SK-N-SH treated with all-trans-retinoic acid at 6 μM for 48 hours (cell line): ENCODE results near the gene AGBL2.
"Not testable (repeated sequence)": the region's sequence is repeated elsewhere in the genome, so short reads cannot be mapped to it uniquely, and the experiment has no call there.

Experiments
- ATAC-seq: fragments of 200-7000 bp; cut with Tn5 transposase; 3 replicates; pipeline ENCODE4 v1.9.1; 2020; ENCODE audit warnings: mild to moderate bottlenecking, moderate library complexity
- ARNTL ChIP-seq: fragments of 450-650 bp; formaldehyde crosslinking; IDR thresholded peaks from 2 replicates; pipeline ENCODE4 v1.5.0; 2020; ENCODE audit warnings: low read depth, mild to moderate bottlenecking, moderate library complexity, borderline replicate concordance
- BACH2 ChIP-seq: fragments of 250-450 bp; sonication (Bioruptor Pico); IDR thresholded peaks from 2 replicates; pipeline ENCODE4 v1.9.0; 2021; ENCODE audit warnings: mild to moderate bottlenecking, borderline replicate concordance
- GLIS3 ChIP-seq: fragments of 250-450 bp; sonication (Bioruptor Pico); IDR thresholded peaks from 2 replicates; pipeline ENCODE4 v1.5.0; 2020; ENCODE audit warnings: mild to moderate bottlenecking, moderate library complexity
- ISL1 ChIP-seq: fragments of 250-450 bp; sonication (Bioruptor Pico); IDR thresholded peaks from 2 replicates; pipeline ENCODE4 v2.1.2; 2022; ENCODE audit warnings: mild to moderate bottlenecking, moderate library complexity
- OSR1 ChIP-seq: fragments of 250-450 bp; sonication (Bioruptor Pico); IDR thresholded peaks from 2 replicates; pipeline ENCODE4 v1.8.0; 2022; ENCODE audit warnings: moderate library complexity, mild to moderate bottlenecking, inconsistent platforms
- PPARA ChIP-seq: fragments of 250-450 bp; sonication (Bioruptor Pico); IDR thresholded peaks from 2 replicates; pipeline ENCODE4 v1.5.0; 2020; ENCODE audit warnings: mild to moderate bottlenecking, borderline replicate concordance
- RARB ChIP-seq: fragments of 250-450 bp; sonication (Bioruptor Pico); IDR thresholded peaks from 2 replicates; pipeline ENCODE4 v1.8.0; 2021; ENCODE audit warnings: mild to moderate bottlenecking, moderate library complexity
- SNAI2 ChIP-seq: fragments of 250-450 bp; sonication (Bioruptor Pico); IDR thresholded peaks from 2 replicates; pipeline ENCODE4 v1.5.0; 2020; ENCODE audit warnings: mild to moderate bottlenecking, moderate library complexity
- TCF4 ChIP-seq: fragments of 250-450 bp; sonication (Bioruptor Pico); IDR thresholded peaks from 2 replicates; pipeline ENCODE4 v1.8.0; 2021; ENCODE audit warnings: mild to moderate bottlenecking, moderate library complexity, borderline replicate concordance
- ZC3H10 ChIP-seq: fragments of 250-450 bp; sonication (Bioruptor Pico); IDR thresholded peaks from 2 replicates; pipeline ENCODE4 v1.5.1; 2021; ENCODE audit warnings: mild to moderate bottlenecking, moderate library complexity
- ZFP30 ChIP-seq: fragments of 450-650 bp; formaldehyde crosslinking; IDR thresholded peaks from 2 replicates; pipeline ENCODE4 v1.5.0; 2022; ENCODE audit warnings: mild to moderate bottlenecking, moderate library complexity
- ZNF565 ChIP-seq: fragments of 450-650 bp; formaldehyde crosslinking; conservative IDR thresholded peaks from 2 replicates; pipeline ENCODE4 v1.5.0; 2020; ENCODE audit warnings: low read depth, mild to moderate bottlenecking, moderate library complexity
- ZNF70 ChIP-seq: fragments of 450-650 bp; formaldehyde crosslinking; IDR thresholded peaks from 2 replicates; pipeline ENCODE4 v1.5.0; 2020; ENCODE audit warnings: mild to moderate bottlenecking, moderate library complexity
- ZNF8 ChIP-seq: fragments of 450-650 bp; formaldehyde crosslinking; IDR thresholded peaks from 2 replicates; pipeline ENCODE4 v1.5.0; 2020; ENCODE audit warnings: mild to moderate bottlenecking, moderate library complexity
- TF ChIP-seq, protein P1 (sequence below): fragments of 250-450 bp; sonication (Bioruptor Pico); IDR thresholded peaks from 2 replicates; pipeline ENCODE4 v1.8.0; 2020; ENCODE audit warnings: mild to moderate bottlenecking, moderate library complexity, borderline replicate concordance
- TF ChIP-seq, protein P2 (sequence below): fragments of 250-450 bp; sonication (Bioruptor Pico); IDR thresholded peaks from 2 replicates; pipeline ENCODE4 v1.5.0; 2020; ENCODE audit warnings: mild to moderate bottlenecking, moderate library complexity
- TF ChIP-seq, protein P3 (sequence below): fragments of 250-450 bp; sonication (Bioruptor Pico); IDR thresholded peaks from 2 replicates; pipeline ENCODE4 v1.8.0; 2021; ENCODE audit warnings: low read depth, mild to moderate bottlenecking, moderate library complexity, borderline replicate concordance
- TF ChIP-seq, protein P4 (sequence below): fragments of 250-450 bp; sonication (Bioruptor Pico); IDR thresholded peaks from 2 replicates; pipeline ENCODE4 v1.5.1; 2021; ENCODE audit warnings: mild to moderate bottlenecking, moderate library complexity
- TF ChIP-seq, protein P5 (sequence below): fragments of 250-450 bp; sonication (Bioruptor Pico); IDR thresholded peaks from 2 replicates; pipeline ENCODE4 v1.5.1; 2020; ENCODE audit warnings: low read depth, mild to moderate bottlenecking, moderate library complexity

AGBL2 gene

DNA sequence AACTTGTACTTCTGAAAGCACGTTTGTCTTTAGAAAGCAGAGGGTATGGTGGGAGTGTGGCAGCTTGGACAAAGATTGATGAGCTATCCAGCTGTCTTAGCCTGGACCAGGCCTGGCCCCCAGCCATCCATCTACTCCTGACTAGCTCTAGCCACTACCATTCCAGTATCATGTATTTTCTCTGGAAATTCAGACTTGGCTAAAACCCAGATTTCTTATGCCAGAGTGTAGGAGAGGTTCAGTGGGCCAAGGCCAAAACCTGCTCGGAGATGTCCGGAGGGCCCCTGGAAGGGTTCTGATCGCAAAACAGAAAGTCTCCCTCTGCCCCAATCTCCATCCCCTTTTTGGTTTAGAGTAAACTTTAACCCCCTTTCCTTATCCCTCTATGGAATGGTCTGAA is 48.0 kb downstream of the AGBL2 start:
- no peak; the same call in 2 of the 3 replicates for ATAC-seq
- TF ChIP-seq ZNF565 (CRISPR knock-in tag) (no peak), ZNF70 (no peak), RARB (CRISPR knock-in tag) (no peak), BACH2 (CRISPR knock-in tag) (no peak), PPARA (no peak), GLIS3 (CRISPR knock-in tag) (no peak), ARNTL (CRISPR knock-in tag) (no peak), ZFP30 (CRISPR knock-in tag) (no peak), ISL1 (CRISPR knock-in tag) (no peak)
- TF ChIP-seq, protein P1, sequence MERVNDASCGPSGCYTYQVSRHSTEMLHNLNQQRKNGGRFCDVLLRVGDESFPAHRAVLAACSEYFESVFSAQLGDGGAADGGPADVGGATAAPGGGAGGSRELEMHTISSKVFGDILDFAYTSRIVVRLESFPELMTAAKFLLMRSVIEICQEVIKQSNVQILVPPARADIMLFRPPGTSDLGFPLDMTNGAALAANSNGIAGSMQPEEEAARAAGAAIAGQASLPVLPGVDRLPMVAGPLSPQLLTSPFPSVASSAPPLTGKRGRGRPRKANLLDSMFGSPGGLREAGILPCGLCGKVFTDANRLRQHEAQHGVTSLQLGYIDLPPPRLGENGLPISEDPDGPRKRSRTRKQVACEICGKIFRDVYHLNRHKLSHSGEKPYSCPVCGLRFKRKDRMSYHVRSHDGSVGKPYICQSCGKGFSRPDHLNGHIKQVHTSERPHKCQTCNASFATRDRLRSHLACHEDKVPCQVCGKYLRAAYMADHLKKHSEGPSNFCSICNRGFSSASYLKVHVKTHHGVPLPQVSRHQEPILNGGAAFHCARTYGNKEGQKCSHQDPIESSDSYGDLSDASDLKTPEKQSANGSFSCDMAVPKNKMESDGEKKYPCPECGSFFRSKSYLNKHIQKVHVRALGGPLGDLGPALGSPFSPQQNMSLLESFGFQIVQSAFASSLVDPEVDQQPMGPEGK (CRISPR knock-in tag): no peak
- TF ChIP-seq, protein P2, sequence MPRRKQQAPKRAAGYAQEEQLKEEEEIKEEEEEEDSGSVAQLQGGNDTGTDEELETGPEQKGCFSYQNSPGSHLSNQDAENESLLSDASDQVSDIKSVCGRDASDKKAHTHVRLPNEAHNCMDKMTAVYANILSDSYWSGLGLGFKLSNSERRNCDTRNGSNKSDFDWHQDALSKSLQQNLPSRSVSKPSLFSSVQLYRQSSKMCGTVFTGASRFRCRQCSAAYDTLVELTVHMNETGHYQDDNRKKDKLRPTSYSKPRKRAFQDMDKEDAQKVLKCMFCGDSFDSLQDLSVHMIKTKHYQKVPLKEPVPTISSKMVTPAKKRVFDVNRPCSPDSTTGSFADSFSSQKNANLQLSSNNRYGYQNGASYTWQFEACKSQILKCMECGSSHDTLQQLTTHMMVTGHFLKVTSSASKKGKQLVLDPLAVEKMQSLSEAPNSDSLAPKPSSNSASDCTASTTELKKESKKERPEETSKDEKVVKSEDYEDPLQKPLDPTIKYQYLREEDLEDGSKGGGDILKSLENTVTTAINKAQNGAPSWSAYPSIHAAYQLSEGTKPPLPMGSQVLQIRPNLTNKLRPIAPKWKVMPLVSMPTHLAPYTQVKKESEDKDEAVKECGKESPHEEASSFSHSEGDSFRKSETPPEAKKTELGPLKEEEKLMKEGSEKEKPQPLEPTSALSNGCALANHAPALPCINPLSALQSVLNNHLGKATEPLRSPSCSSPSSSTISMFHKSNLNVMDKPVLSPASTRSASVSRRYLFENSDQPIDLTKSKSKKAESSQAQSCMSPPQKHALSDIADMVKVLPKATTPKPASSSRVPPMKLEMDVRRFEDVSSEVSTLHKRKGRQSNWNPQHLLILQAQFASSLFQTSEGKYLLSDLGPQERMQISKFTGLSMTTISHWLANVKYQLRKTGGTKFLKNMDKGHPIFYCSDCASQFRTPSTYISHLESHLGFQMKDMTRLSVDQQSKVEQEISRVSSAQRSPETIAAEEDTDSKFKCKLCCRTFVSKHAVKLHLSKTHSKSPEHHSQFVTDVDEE (CRISPR knock-in tag): no peak

DNA sequence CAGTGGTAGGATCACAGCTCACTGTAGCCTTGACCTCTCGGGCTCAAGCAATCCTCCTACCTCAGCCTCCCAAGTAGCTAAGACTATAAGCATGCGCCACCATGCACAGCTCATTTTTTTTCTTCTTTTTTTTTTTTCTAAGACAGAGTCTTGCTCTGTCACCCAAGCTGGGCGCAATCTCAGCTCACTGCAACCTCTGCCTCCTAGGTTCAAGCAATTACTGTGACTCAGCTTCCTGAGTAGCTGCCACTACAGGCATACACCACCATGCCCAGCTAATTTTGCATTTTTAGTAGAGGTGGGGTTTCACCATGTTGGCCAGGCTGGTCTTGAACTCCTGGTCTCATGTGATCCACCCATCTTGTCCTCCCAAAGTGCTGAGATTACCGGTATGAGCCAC is 50.2 kb downstream of the AGBL2 start:
- not testable (repeated sequence) for ATAC-seq

DNA sequence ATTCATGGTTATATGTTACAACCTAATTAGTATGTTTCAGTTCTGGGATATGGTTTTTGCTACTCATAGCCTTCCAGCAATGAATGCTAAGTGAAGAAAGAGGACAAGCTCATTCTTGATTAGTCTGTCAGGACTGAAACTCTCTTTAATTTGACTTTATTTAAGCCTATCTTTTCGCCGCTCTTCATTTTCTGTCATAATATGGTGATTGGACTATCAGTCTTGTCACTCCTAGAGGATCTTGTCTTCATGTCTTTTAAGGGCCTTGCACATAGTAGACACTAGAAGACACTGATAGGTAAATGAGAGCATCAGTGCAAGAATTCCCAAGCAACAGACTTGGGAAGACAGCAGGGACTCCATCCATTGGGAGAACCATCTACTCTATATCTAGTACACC is 53.9 kb downstream of the AGBL2 start:
- no peak for TF ChIP-seq ZFP30 (CRISPR knock-in tag)
- TF ChIP-seq ZNF8 (CRISPR knock-in tag): no peak
- no peak for TF ChIP-seq ISL1 (CRISPR knock-in tag)
- no peak for TF ChIP-seq ZNF70
- no peak for TF ChIP-seq RARB (CRISPR knock-in tag)
- TF ChIP-seq, protein P3, sequence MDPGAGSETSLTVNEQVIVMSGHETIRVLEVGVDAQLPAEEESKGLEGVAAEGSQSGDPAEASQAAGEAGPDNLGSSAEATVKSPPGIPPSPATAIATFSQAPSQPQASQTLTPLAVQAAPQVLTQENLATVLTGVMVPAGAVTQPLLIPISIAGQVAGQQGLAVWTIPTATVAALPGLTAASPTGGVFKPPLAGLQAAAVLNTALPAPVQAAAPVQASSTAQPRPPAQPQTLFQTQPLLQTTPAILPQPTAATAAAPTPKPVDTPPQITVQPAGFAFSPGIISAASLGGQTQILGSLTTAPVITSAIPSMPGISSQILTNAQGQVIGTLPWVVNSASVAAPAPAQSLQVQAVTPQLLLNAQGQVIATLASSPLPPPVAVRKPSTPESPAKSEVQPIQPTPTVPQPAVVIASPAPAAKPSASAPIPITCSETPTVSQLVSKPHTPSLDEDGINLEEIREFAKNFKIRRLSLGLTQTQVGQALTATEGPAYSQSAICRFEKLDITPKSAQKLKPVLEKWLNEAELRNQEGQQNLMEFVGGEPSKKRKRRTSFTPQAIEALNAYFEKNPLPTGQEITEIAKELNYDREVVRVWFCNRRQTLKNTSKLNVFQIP (CRISPR knock-in tag): no peak
- no peak for TF ChIP-seq ZC3H10
- ATAC-seq: no peak

DNA sequence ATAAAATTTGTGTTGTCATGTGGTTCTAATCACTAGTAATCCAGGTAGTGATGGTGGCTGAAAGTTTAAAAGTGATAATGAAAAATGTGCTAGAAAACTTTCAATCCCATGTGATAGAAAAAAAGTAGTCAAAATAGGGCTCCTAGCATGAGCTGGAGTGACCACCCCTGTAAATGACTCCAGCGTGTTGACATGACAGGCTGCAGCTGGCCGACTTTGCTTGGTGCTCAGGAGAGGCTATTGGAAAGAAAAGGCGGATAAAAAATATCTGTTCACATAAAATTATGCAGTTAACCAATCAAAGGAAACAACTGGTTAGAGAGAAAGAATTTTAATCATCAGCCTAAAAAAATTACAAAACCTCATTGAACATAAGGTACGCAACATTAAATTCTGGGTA is 55.9 kb downstream of the AGBL2 start:
- ATAC-seq: no peak
- TF ChIP-seq, protein P4, sequence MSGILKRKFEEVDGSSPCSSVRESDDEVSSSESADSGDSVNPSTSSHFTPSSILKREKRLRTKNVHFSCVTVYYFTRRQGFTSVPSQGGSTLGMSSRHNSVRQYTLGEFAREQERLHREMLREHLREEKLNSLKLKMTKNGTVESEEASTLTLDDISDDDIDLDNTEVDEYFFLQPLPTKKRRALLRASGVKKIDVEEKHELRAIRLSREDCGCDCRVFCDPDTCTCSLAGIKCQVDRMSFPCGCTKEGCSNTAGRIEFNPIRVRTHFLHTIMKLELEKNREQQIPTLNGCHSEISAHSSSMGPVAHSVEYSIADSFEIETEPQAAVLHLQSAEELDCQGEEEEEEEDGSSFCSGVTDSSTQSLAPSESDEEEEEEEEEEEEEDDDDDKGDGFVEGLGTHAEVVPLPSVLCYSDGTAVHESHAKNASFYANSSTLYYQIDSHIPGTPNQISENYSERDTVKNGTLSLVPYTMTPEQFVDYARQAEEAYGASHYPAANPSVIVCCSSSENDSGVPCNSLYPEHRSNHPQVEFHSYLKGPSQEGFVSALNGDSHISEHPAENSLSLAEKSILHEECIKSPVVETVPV: no peak
- TF ChIP-seq ZFP30 (CRISPR knock-in tag): no peak

DNA sequence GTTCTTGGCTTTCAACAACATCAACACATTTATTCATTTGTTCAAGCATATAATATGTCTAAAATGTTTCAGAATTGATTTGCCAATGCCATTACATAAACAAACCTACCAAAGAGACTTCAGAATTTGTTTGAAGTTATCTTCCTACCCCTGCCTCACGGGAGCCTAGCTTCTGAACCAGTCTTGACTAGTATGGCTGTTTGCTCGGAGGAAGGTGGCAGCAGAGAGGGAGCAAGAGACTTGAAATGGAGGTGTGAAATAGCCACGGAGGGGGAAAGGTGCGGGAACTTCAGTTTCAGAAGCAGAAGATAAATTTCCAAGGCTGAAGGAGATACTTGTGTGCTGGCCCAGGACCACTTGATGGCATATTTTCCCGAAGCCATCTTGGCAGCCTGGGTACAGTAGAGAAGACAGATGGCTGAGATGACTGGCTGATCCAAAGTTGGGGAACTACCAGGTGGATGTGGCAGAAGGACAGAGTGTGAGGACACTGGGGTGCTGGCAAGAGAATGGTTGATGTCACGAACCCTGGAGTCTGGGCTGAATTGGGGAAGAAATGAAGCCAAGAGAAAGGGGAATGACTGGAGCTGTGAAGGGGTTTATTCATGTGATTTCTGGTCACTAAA is 58.8 kb downstream of the AGBL2 start:
- no peak for ATAC-seq
- TF ChIP-seq BACH2 (CRISPR knock-in tag) (no peak), PPARA (no peak), TCF4 (no peak), SNAI2 (CRISPR knock-in tag) (no peak), ARNTL (CRISPR knock-in tag) (no peak), RARB (CRISPR knock-in tag) (no peak), ZNF8 (CRISPR knock-in tag) (no peak), ZC3H10 (no peak), OSR1 (no peak), ZFP30 (CRISPR knock-in tag) (no peak)
- TF ChIP-seq, protein P5, sequence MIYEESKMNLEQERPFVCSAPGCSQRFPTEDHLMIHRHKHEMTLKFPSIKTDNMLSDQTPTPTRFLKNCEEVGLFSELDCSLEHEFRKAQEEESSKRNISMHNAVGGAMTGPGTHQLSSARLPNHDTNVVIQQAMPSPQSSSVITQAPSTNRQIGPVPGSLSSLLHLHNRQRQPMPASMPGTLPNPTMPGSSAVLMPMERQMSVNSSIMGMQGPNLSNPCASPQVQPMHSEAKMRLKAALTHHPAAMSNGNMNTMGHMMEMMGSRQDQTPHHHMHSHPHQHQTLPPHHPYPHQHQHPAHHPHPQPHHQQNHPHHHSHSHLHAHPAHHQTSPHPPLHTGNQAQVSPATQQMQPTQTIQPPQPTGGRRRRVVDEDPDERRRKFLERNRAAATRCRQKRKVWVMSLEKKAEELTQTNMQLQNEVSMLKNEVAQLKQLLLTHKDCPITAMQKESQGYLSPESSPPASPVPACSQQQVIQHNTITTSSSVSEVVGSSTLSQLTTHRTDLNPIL (CRISPR knock-in tag): no peak
